IMR-90 (cell line): ENCODE results near the gene ZNF692. TPM values are rescaled to one million over a fixed set of nuclear protein-coding genes. Genes with fewer than 3 reads are reported as not detected.

Experiments
- ATAC-seq: fragments of 200-7000 bp; cut with Tn5 transposase; 2 replicates; pipeline ENCODE4 v1.9.1; 2020; ENCODE audit warnings: low read depth, mild to moderate bottlenecking, moderate library complexity
- BruUV-seq: library from RNA; stranded (reverse); fragments of 400-500 nt; replicated peaks from 2 replicates; lab custom pipeline; 2021; lab: Mats Ljungman, UMichigan
- CTCF ChIA-PET: fragments of 300-600 bp; formaldehyde crosslinking; extraction: SDS; loops from one replicate; lab custom pipeline; 2021; ENCODE audit warnings: antibody characterized with exemption; lab: Yijun Ruan, JAX
- POLR2A ChIA-PET: fragments of 300-600 bp; sonication (Branson Sonifier 250); formaldehyde crosslinking; loops from one replicate; lab custom pipeline; 2022; ENCODE audit warnings: antibody characterized with exemption; ENCODE audit not compliant: unreplicated experiment; lab: Charles Lee
- DNase-seq: peaks from one replicate; pipeline ENCODE4 v3.0.0; 2013
- H2AFZ ChIP-seq: replicated peaks from 2 replicates; pipeline ENCODE3; 2013; ENCODE audit warnings: low read length, mild to moderate bottlenecking; ENCODE audit not compliant: poor library complexity
- H2AK5ac ChIP-seq: 2 replicates; pipeline ENCODE4 v1.6.1; 2013; ENCODE audit warnings: low read depth, low read length, inconsistent platforms
- H2AK9ac ChIP-seq: replicated peaks from 2 replicates; pipeline ENCODE3; 2013; ENCODE audit warnings: mild to moderate bottlenecking, low read depth, low read length, moderate library complexity; ENCODE audit not compliant: poor library complexity
- H2BK120ac ChIP-seq: 2 replicates; pipeline ENCODE4 v1.6.1; 2013; ENCODE audit warnings: low read depth, low read length, inconsistent platforms
- H2BK15ac ChIP-seq: 3 replicates; pipeline ENCODE4 v1.6.1; 2013; ENCODE audit warnings: low read depth, low read length, inconsistent platforms
- H2BK20ac ChIP-seq: 2 replicates; pipeline ENCODE4 v1.6.1; 2013; ENCODE audit warnings: low read depth, mild to moderate bottlenecking, inconsistent platforms, low read length, moderate library complexity
- H2BK5ac ChIP-seq: 2 replicates; pipeline ENCODE4 v1.6.1; 2013; ENCODE audit warnings: mild to moderate bottlenecking, low read depth, low read length, inconsistent platforms; ENCODE audit not compliant: poor library complexity, severe bottlenecking
- H3K14ac ChIP-seq: replicated peaks from 2 replicates; pipeline ENCODE4 v1.6.1; 2013; ENCODE audit warnings: low read depth, low read length, inconsistent platforms
- H3K18ac ChIP-seq: 2 replicates; pipeline ENCODE4 v1.6.1; 2013; ENCODE audit warnings: low read depth, low read length, control low read depth
- H3K23ac ChIP-seq: 2 replicates; pipeline ENCODE4 v1.6.1; 2013; ENCODE audit warnings: low read depth, low read length, inconsistent platforms
- H3K27ac ChIP-seq: 2 replicates; pipeline ENCODE4 v1.5.1; 2013; ENCODE audit warnings: mild to moderate bottlenecking, control low read depth, low read length; ENCODE audit not compliant: insufficient read depth
- H3K27me3 ChIP-seq: 2 replicates; pipeline ENCODE4 v1.6.1; 2013; ENCODE audit warnings: low read length; ENCODE audit not compliant: control insufficient read depth, insufficient read depth
- H3K36me3 ChIP-seq: 2 replicates; pipeline ENCODE4 v1.6.1; 2013; ENCODE audit warnings: low read length, mixed read lengths; ENCODE audit not compliant: control insufficient read depth, insufficient read depth
- H3K4ac ChIP-seq: 2 replicates; pipeline ENCODE4 v1.6.1; 2013; ENCODE audit warnings: low read depth, low read length, inconsistent platforms
- H3K4me1 ChIP-seq: 2 replicates; pipeline ENCODE4 v1.6.1; 2013; ENCODE audit warnings: low read length, mixed read lengths; ENCODE audit not compliant: control insufficient read depth, insufficient read depth
- H3K4me2 ChIP-seq: 2 replicates; pipeline ENCODE4 v1.6.1; 2013; ENCODE audit warnings: low read depth, mild to moderate bottlenecking, control low read depth, low read length, moderate library complexity
- H3K4me3 ChIP-seq: 2 replicates; pipeline ENCODE4 v1.5.1; 2013; ENCODE audit warnings: low read depth, mild to moderate bottlenecking, control low read depth, low read length, moderate library complexity; ENCODE audit not compliant: insufficient read depth
- H3K56ac ChIP-seq: 2 replicates; pipeline ENCODE4 v1.6.1; 2013; ENCODE audit warnings: low read length, inconsistent platforms; ENCODE audit not compliant: insufficient read depth; ENCODE audit errors: extremely low read depth
- H3K79me1 ChIP-seq, 2 experiments: 2 replicates each; pipeline ENCODE4 v1.6.1; 2013; ENCODE audit warnings: low read length in 2 of 2, inconsistent platforms in 1 of 2, low read depth in 1 of 2
- H3K9ac ChIP-seq: 2 replicates; pipeline ENCODE4 v1.6.1; 2013; ENCODE audit warnings: low read depth, low read length, control low read depth
- H3K9me1 ChIP-seq: 2 replicates; pipeline ENCODE4 v1.6.1; 2013; ENCODE audit warnings: low read length, inconsistent platforms; ENCODE audit not compliant: insufficient read depth
- H3K9me3 ChIP-seq: 2 replicates; pipeline ENCODE4 v1.6.1; 2013; ENCODE audit warnings: low read length; ENCODE audit not compliant: control insufficient read depth, insufficient read depth
- H4K20me1 ChIP-seq: 2 replicates; pipeline ENCODE4 v1.6.1; 2013; ENCODE audit warnings: low read length, inconsistent platforms; ENCODE audit not compliant: insufficient read depth
- H4K5ac ChIP-seq: 2 replicates; pipeline ENCODE4 v1.6.1; 2013; ENCODE audit warnings: mild to moderate bottlenecking, low read depth, low read length, control low read depth
- H4K8ac ChIP-seq, 2 experiments: 2 replicates each; pipeline ENCODE4 v1.6.1; 2013; ENCODE audit warnings: low read depth in 2 of 2, low read length in 2 of 2, control low read depth in 1 of 2, inconsistent platforms in 1 of 2
- H4K91ac ChIP-seq: 2 replicates; pipeline ENCODE4 v1.6.1; 2013; ENCODE audit warnings: low read depth, low read length, inconsistent platforms; ENCODE audit not compliant: insufficient read depth
- NFE2L2 ChIP-seq: fragments of 150-350 bp; IDR thresholded peaks from 2 replicates; pipeline ENCODE4 v1.6.1; 2016; ENCODE audit warnings: low read depth, mild to moderate bottlenecking, low read length
- WGBS, 2 experiments: methylation state at CpG; one replicate each; pipeline versions ENCODE4 v1.1.5 to v1.1.7; 2013; ENCODE audit warnings: missing lambda C conversion rate in 2 of 2; ENCODE audit not compliant: insufficient read length in 1 of 2; ENCODE audit errors: extremely low coverage in 2 of 2; 5-methylcytosine and 5-hydroxymethylcytosine counted together
- dilution Hi-C: fragments of 300-500 bp; cut with HindIII; formaldehyde crosslinking; loops from one replicate; pipeline ENCODE4 v1.14.3; 2018; ENCODE audit warnings: low sequenced_read_pairs; ENCODE audit not compliant: unreplicated experiment
- in situ Hi-C: fragments of 300-500 bp; cut with MboI; formaldehyde crosslinking; loops from 3 replicates; pipeline ENCODE4 v1.14.3; 2019; ENCODE audit warnings: low sequenced_read_pairs, inconsistent platforms, mixed read lengths
- intact Hi-C: fragments of 100-400 bp; cut with micrococcal nuclease; formaldehyde crosslinking; loops from 2 replicates; pipeline ENCODE4 v1.10.0; 2022
- polyA plus RNA-seq, 3 experiments: library from polyadenylated mRNA; depleted of rRNA; stranded (reverse); fragments of >200 nt; gene quantifications; 2 replicates each; pipeline ENCODE4 v1.2.3, GENCODE V29; 2012; ENCODE audit warnings: low replicate concordance in 1 of 3
- total RNA-seq: library from RNA; depleted of rRNA; stranded (reverse); fragments of >200 nt; gene quantifications from 2 replicates; pipeline ENCODE4 v1.2.3, GENCODE V29; 2012

The ZNF692 gene
- total and polyA plus RNA-seq, 2 of the 4 experiments (the other 2 are of a cell fraction), result 7.3 to 50.4 TPM

DNA sequence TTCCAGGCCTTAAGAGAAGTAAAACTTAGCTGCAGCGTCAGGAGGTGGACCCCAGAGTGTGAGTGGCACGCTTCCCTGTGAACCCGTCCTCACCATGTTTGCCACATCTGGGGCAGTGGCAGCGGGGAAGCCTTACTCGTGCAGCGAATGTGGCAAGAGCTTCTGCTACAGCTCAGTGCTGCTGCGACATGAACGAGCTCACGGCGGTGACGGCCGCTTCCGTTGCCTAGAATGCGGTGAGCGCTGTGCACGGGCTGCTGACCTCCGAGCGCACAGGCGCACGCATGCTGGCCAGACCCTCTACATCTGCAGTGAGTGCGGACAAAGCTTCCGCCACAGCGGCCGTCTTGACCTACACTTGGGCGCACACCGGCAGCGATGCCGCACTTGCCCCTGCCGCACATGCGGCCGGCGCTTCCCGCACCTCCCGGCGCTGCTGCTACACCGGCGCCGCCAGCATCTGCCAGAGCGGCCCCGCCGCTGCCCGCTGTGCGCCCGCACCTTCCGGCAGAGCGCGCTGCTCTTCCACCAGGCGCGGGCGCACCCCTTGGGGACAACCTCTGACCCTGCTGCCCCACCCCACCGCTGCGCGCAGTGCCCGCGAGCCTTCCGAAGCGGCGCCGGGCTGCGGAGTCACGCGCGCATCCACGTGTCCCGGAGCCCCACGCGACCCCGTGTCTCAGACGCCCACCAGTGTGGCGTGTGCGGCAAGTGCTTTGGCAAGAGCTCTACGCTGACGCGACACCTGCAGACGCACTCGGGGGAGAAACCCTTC, 11.5 kb downstream of the ZNF692 start:
- TF ChIP-seq NFE2L2, result no peak

More for the DNA sequence above, 11.5 kb downstream of the ZNF692 start:
- H2BK120ac ChIP-seq, result no peak overlapping the region
- in situ Hi-C loops, result no loop called here
- ATAC-seq, result no peak
- ChIA-PET POLR2A (no interaction called here), CTCF (no interaction called here)
- peaks cover 56% of the 10 kb centered on the region for H3K36me3 ChIP-seq
- H4K91ac ChIP-seq, result no peak overlapping the region
- no peaks in the 10 kb centered on the region for H3K9me3 ChIP-seq
- peaks cover 25 to 26% of the 10 kb centered on the region in 2 experiments for H3K79me1 ChIP-seq
- no peak overlapping the region for H2AK5ac ChIP-seq
- no peaks in the 10 kb centered on the region; the same call in 1 of the 2 replicates for H4K20me1 ChIP-seq
- H3K23ac ChIP-seq, result no peak overlapping the region
- H3K4me3 ChIP-seq, result no peak overlapping the region
- H3K4me2 ChIP-seq, result no peak overlapping the region
- no peak overlapping the region for H3K9ac ChIP-seq
- intact Hi-C loops, result no loop called here
- H2BK5ac ChIP-seq, result no peak overlapping the region
- no peak overlapping the region for H2AFZ ChIP-seq
- H3K14ac ChIP-seq, result no peak overlapping the region
- H4K5ac ChIP-seq, result no peak overlapping the region
- no peak overlapping the region for H2AK9ac ChIP-seq
- no peak overlapping the region for H2BK20ac ChIP-seq
- BruUV-seq, result no TSS peak
- peaks cover 6% of the 10 kb centered on the region; the same call in 1 of the 2 replicates for H3K9me1 ChIP-seq
- no peak overlapping the region for H3K18ac ChIP-seq
- H2BK15ac ChIP-seq, result no peak overlapping the region
- no peak overlapping the region for H3K4ac ChIP-seq
- no peak overlapping the region for H4K8ac ChIP-seq
- dilution Hi-C loops, result no loop called here
- 92% methylated on average over 54 of the region's 76 CpGs; no CpG with 5 or more reads in 1 of the 2 experiments for WGBS, 2 experiments
- peaks cover under 1% of the 10 kb centered on the region for H3K4me1 ChIP-seq
- no peak for DNase-seq
- no peaks in the 10 kb centered on the region for H3K27me3 ChIP-seq
- no peak overlapping the region for H3K27ac ChIP-seq
- H3K56ac ChIP-seq, result no peak overlapping the region
